WERI-Rb-1 (cell line): ENCODE data around the gene ASIC2.

Experiments used
- DNase-seq: peaks from one replicate; pipeline ENCODE4 v3.0.0-alpha.2; 2020
- H3K27ac ChIP-seq: fragments of 250-450 bp; sonication (Bioruptor Pico); 2 replicates; pipeline ENCODE4 v1.5.1; 2020; ENCODE audit warnings: mild to moderate bottlenecking, moderate library complexity
- H3K27me3 ChIP-seq: fragments of 250-450 bp; sonication (Bioruptor Pico); 2 replicates; pipeline ENCODE4 v1.5.1; 2021; ENCODE audit warnings: mild to moderate bottlenecking, low read depth, moderate library complexity; ENCODE audit not compliant: insufficient read depth, severe bottlenecking
- H3K36me3 ChIP-seq: fragments of 250-450 bp; sonication (Bioruptor Pico); 2 replicates; pipeline ENCODE4 v1.5.1; 2020; ENCODE audit warnings: mild to moderate bottlenecking, moderate library complexity
- H3K4me3 ChIP-seq: 2 replicates; pipeline ENCODE4 v1.5.1; 2011; ENCODE audit warnings: low read depth, mild to moderate bottlenecking, control low read depth, low read length
- H3K9me3 ChIP-seq: fragments of 250-450 bp; sonication (Bioruptor Pico); 2 replicates; pipeline ENCODE4 v1.5.1; 2021; ENCODE audit warnings: mild to moderate bottlenecking, moderate library complexity; ENCODE audit not compliant: severe bottlenecking
- TF ChIP-seq, protein P1 (sequence below): IDR thresholded peaks from 2 replicates; pipeline ENCODE4 v1.5.1; 2011; ENCODE audit warnings: low read depth, mild to moderate bottlenecking, control low read depth, inconsistent platforms, low read length

The ASIC2 gene

GRCh38 chr17:33039874-33040273, 253.2 kb downstream of the ASIC2 start:
- DNase-seq, result no peak
- peaks cover 23% of the 10 kb centered on the region for H3K27me3 ChIP-seq
- no peaks in the 10 kb centered on the region for H3K9me3 ChIP-seq
- TF ChIP-seq, protein P1, sequence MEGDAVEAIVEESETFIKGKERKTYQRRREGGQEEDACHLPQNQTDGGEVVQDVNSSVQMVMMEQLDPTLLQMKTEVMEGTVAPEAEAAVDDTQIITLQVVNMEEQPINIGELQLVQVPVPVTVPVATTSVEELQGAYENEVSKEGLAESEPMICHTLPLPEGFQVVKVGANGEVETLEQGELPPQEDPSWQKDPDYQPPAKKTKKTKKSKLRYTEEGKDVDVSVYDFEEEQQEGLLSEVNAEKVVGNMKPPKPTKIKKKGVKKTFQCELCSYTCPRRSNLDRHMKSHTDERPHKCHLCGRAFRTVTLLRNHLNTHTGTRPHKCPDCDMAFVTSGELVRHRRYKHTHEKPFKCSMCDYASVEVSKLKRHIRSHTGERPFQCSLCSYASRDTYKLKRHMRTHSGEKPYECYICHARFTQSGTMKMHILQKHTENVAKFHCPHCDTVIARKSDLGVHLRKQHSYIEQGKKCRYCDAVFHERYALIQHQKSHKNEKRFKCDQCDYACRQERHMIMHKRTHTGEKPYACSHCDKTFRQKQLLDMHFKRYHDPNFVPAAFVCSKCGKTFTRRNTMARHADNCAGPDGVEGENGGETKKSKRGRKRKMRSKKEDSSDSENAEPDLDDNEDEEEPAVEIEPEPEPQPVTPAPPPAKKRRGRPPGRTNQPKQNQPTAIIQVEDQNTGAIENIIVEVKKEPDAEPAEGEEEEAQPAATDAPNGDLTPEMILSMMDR, result no peak
- no peak overlapping the region for H3K4me3 ChIP-seq
- no peaks in the 10 kb centered on the region for H3K36me3 ChIP-seq
- H3K27ac ChIP-seq, result no peak overlapping the region

GRCh38 chr17:33038740-33039139, 254.4 kb downstream of the ASIC2 start:
- peaks cover 23% of the 10 kb centered on the region for H3K27me3 ChIP-seq
- H3K36me3 ChIP-seq, result no peaks in the 10 kb centered on the region
- no peak overlapping the region for H3K4me3 ChIP-seq
- H3K27ac ChIP-seq, result no peak overlapping the region
- TF ChIP-seq, protein P1, result peak; percentile 93
- H3K9me3 ChIP-seq, result no peaks in the 10 kb centered on the region
- peak; percentile 69 for DNase-seq

- H3K36me3 ChIP-seq, result no peaks in the 10 kb centered on the region
- H3K27me3 ChIP-seq, result peaks cover 44% of the 10 kb centered on the region
These were observed 259.9 kb downstream of the ASIC2 start for GRCh38 chr17:33033176-33033575.

DNA sequence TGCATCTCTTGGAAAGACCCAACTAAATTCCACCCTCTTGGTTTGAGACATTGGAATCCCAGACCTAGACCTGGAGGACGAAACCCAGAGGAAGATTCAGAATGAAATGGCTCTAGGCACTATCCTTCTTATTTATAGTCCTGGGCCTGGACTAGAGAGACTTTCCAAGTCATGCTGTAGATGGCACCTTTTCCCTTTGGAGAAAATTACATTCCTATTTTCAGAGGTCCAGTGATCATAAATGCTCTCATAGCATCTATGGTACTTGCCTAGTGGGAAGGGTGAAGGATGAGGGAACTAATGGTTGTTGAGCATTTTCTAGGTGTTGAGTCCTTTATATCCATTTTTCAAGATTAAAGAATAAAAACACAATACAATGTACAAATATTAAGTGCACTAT, 264.3 kb downstream of the ASIC2 start:
- H3K9me3 ChIP-seq, result no peaks in the 10 kb centered on the region
- no peaks in the 10 kb centered on the region for H3K36me3 ChIP-seq
- DNase-seq, result no peak
- TF ChIP-seq, protein P1, result no peak
- no peak overlapping the region for H3K4me3 ChIP-seq
- H3K27ac ChIP-seq, result no peak overlapping the region
- peaks cover 59% of the 10 kb centered on the region for H3K27me3 ChIP-seq

More at GRCh38 chr17:33033176-33033575, 259.9 kb downstream of the ASIC2 start:
- H3K27ac ChIP-seq, result no peak overlapping the region
- no peak for DNase-seq
- no peaks in the 10 kb centered on the region for H3K9me3 ChIP-seq
- TF ChIP-seq, protein P1, result no peak
- no peak overlapping the region for H3K4me3 ChIP-seq

- TF ChIP-seq, protein P1, result no peak
- no peak overlapping the region for H3K27ac ChIP-seq
- no peaks in the 10 kb centered on the region for H3K9me3 ChIP-seq
- DNase-seq, result no peak
- H3K36me3 ChIP-seq, result no peaks in the 10 kb centered on the region
- H3K27me3 ChIP-seq, result peaks cover 62% of the 10 kb centered on the region
- no peak overlapping the region for H3K4me3 ChIP-seq
These were observed 265.0 kb downstream of the ASIC2 start for GRCh38 chr17:33028061-33028460.
